Stimulated activated naive CD8-positive, alpha-beta T cell treated with anti-CD3 and anti-CD28 coated beads, Interleukin-15, amount 100 ng/mL, for 72 hours (primary cell): ENCODE data around the gene HABP4.

Experiments used
- ATAC-seq: fragments of 150-1000 bp; cut with Tn5 transposase; 2 replicates; pipeline ENCODE4 v1.10.0; 2021; ENCODE audit warnings: mild to moderate bottlenecking, moderate library complexity
- DNase-seq, 2 donors: peaks; one replicate each; pipeline ENCODE4 v3.0.0; 2021 to 2022
- H3K27ac Mint-ChIP-seq, 2 donors: one replicate each; pipeline ENCODE4 v1.8.0; 2022; ENCODE audit warnings: mild to moderate bottlenecking in 2 of 2, mixed read lengths in 2 of 2, moderate library complexity in 2 of 2
- H3K27me3 Mint-ChIP-seq: one replicate; pipeline ENCODE4 v1.8.0; 2022; ENCODE audit warnings: mixed read lengths
- H3K4me1 Mint-ChIP-seq: one replicate; pipeline ENCODE4 v1.8.0; 2022; ENCODE audit warnings: mild to moderate bottlenecking, mixed read lengths
- H3K4me3 Mint-ChIP-seq, 2 donors: one replicate each; pipeline ENCODE4 v1.8.0; 2022; ENCODE audit warnings: mild to moderate bottlenecking in 2 of 2, mixed read lengths in 2 of 2, moderate library complexity in 1 of 2
- H3K9me3 Mint-ChIP-seq, 2 donors: one replicate each; pipeline ENCODE4 v1.8.0; 2022; ENCODE audit warnings: mixed read lengths in 2 of 2

The HABP4 gene

GRCh38 chr9:96450613-96451528, 902 bp downstream of the HABP4 start:
- H3K27me3 Mint-ChIP-seq, result peaks cover 9% of the 10 kb centered on the region
- peak overlapping the region; percentile 93 to 95 for H3K4me3 Mint-ChIP-seq
- peak overlapping the region; percentile 87 to 90 for H3K27ac Mint-ChIP-seq
- H3K4me1 Mint-ChIP-seq, result peaks cover 41% of the 10 kb centered on the region
- no peaks in the 10 kb centered on the region for H3K9me3 Mint-ChIP-seq
- ATAC-seq, result peak; percentile 6
- peak; percentile 26 to 36 for DNase-seq

- ATAC-seq (no peak), DNase-seq (no peak)
- H3K27ac Mint-ChIP-seq, result no peak overlapping the region
- peaks cover 40% of the 10 kb centered on the region for H3K4me1 Mint-ChIP-seq
- no peak overlapping the region for H3K4me3 Mint-ChIP-seq
- H3K27me3 Mint-ChIP-seq, result peaks cover 9% of the 10 kb centered on the region
- no peaks in the 10 kb centered on the region for H3K9me3 Mint-ChIP-seq
Measured at GRCh38 chr9:96453625-96454024, 3.7 kb downstream of the HABP4 start.

GRCh38 chr9:96457266-96457665, 7.3 kb downstream of the HABP4 start:
- no peaks in the 10 kb centered on the region for H3K27me3 Mint-ChIP-seq
- DNase-seq (no peak), ATAC-seq (no peak)
- H3K4me3 Mint-ChIP-seq, result no peak overlapping the region
- peaks cover 28% of the 10 kb centered on the region for H3K4me1 Mint-ChIP-seq
- H3K9me3 Mint-ChIP-seq, result no peaks in the 10 kb centered on the region
- H3K27ac Mint-ChIP-seq, result no peak overlapping the region

GRCh38 chr9:96458226-96458625, 8.3 kb downstream of the HABP4 start:
- Mint-ChIP-seq H3K27ac (no peak overlapping the region), H3K4me3 (no peak overlapping the region), H3K9me3 (no peaks in the 10 kb centered on the region), H3K4me1 (peaks cover 22% of the 10 kb centered on the region), H3K27me3 (no peaks in the 10 kb centered on the region)
- ATAC-seq (no peak), DNase-seq (no peak)

GRCh38 chr9:96459268-96460007, 9.5 kb downstream of the HABP4 start:
- H3K9me3 Mint-ChIP-seq, result no peaks in the 10 kb centered on the region
- H3K27ac Mint-ChIP-seq, result no peak overlapping the region
- no peaks in the 10 kb centered on the region for H3K27me3 Mint-ChIP-seq
- DNase-seq, result no peak
- H3K4me1 Mint-ChIP-seq, result peaks cover 15% of the 10 kb centered on the region
- ATAC-seq, result no peak
- H3K4me3 Mint-ChIP-seq, result no peak overlapping the region

- H3K4me1 Mint-ChIP-seq, result peaks cover 15% of the 10 kb centered on the region
- no peak overlapping the region for H3K4me3 Mint-ChIP-seq
- no peaks in the 10 kb centered on the region for H3K9me3 Mint-ChIP-seq
- H3K27ac Mint-ChIP-seq, result no peak overlapping the region
- DNase-seq (no peak), ATAC-seq (no peak)
- no peaks in the 10 kb centered on the region for H3K27me3 Mint-ChIP-seq
Measured at GRCh38 chr9:96460470-96460869, 10.5 kb downstream of the HABP4 start.

- Mint-ChIP-seq H3K9me3 (no peaks in the 10 kb centered on the region), H3K27me3 (no peaks in the 10 kb centered on the region), H3K4me1 (peaks cover 15% of the 10 kb centered on the region), H3K27ac (no peak overlapping the region), H3K4me3 (no peak overlapping the region)
- ATAC-seq (no peak), DNase-seq (no peak)
Measured at GRCh38 chr9:96460882-96461281, 10.9 kb downstream of the HABP4 start.

- Mint-ChIP-seq H3K27me3 (no peaks in the 10 kb centered on the region), H3K27ac (no peak overlapping the region), H3K4me3 (no peak overlapping the region), H3K4me1 (peaks cover 15% of the 10 kb centered on the region), H3K9me3 (no peaks in the 10 kb centered on the region)
- no peak for DNase-seq
- no peak for ATAC-seq
Measured at GRCh38 chr9:96461336-96461735, 11.4 kb downstream of the HABP4 start.

GRCh38 chr9:96462541-96462940, 12.6 kb downstream of the HABP4 start:
- no peak overlapping the region for H3K4me3 Mint-ChIP-seq

GRCh38 chr9:96464426-96464825, 14.5 kb downstream of the HABP4 start:
- Mint-ChIP-seq H3K27ac (no peak overlapping the region), H3K4me1 (peaks cover 4% of the 10 kb centered on the region), H3K4me3 (no peak overlapping the region), H3K27me3 (no peaks in the 10 kb centered on the region), H3K9me3 (no peaks in the 10 kb centered on the region)
- ATAC-seq (no peak), DNase-seq (no peak)

More at GRCh38 chr9:96462541-96462940, 12.6 kb downstream of the HABP4 start:
- ATAC-seq (no peak), DNase-seq (no peak)
- H3K27ac Mint-ChIP-seq, result no peak overlapping the region
- H3K27me3 Mint-ChIP-seq, result no peaks in the 10 kb centered on the region
- H3K4me1 Mint-ChIP-seq, result peaks cover 15% of the 10 kb centered on the region
- no peaks in the 10 kb centered on the region for H3K9me3 Mint-ChIP-seq

GRCh38 chr9:96467784-96468183, 17.8 kb downstream of the HABP4 start:
- Mint-ChIP-seq H3K4me1 (no peaks in the 10 kb centered on the region), H3K4me3 (no peak overlapping the region), H3K9me3 (no peaks in the 10 kb centered on the region), H3K27me3 (no peaks in the 10 kb centered on the region), H3K27ac (no peak overlapping the region)
- DNase-seq (no peak), ATAC-seq (no peak)

- Mint-ChIP-seq H3K4me1 (peaks cover 9% of the 10 kb centered on the region), H3K9me3 (no peaks in the 10 kb centered on the region), H3K4me3 (no peak overlapping the region), H3K27me3 (no peaks in the 10 kb centered on the region), H3K27ac (no peak overlapping the region)
- DNase-seq, result no peak
- no peak for ATAC-seq
Measured at GRCh38 chr9:96476013-96476412, 26.0 kb downstream of the HABP4 start.

GRCh38 chr9:96476591-96476990, 26.6 kb downstream of the HABP4 start:
- ATAC-seq, result no peak
- no peaks in the 10 kb centered on the region for H3K9me3 Mint-ChIP-seq
- no peaks in the 10 kb centered on the region for H3K27me3 Mint-ChIP-seq
- peaks cover 9% of the 10 kb centered on the region for H3K4me1 Mint-ChIP-seq
- no peak for DNase-seq
- H3K27ac Mint-ChIP-seq, result no peak overlapping the region
- H3K4me3 Mint-ChIP-seq, result no peak overlapping the region

- Mint-ChIP-seq H3K27ac (peak overlapping the region; percentile 80 to 93), H3K27me3 (no peaks in the 10 kb centered on the region), H3K4me3 (peak overlapping the region in 1 of 2 donors; percentile 30), H3K4me1 (peaks cover 9% of the 10 kb centered on the region), H3K9me3 (no peaks in the 10 kb centered on the region)
- DNase-seq (peak in 1 of 2 donors; percentile 59), ATAC-seq (peak; percentile 89)
Measured at GRCh38 chr9:96478829-96479371, 28.9 kb downstream of the HABP4 start.

- DNase-seq, result no peak
- Mint-ChIP-seq H3K27ac (no peak overlapping the region), H3K4me3 (no peak overlapping the region)
Measured at GRCh38 chr9:96480736-96481135, 30.8 kb downstream of the HABP4 start.

GRCh38 chr9:96482476-96482875, 32.5 kb downstream of the HABP4 start:
- H3K27ac Mint-ChIP-seq, result no peak overlapping the region
- H3K27me3 Mint-ChIP-seq, result no peaks in the 10 kb centered on the region
- H3K4me1 Mint-ChIP-seq, result peaks cover 9% of the 10 kb centered on the region

More at GRCh38 chr9:96480736-96481135, 30.8 kb downstream of the HABP4 start:
- ATAC-seq, result no peak
- Mint-ChIP-seq H3K27me3 (no peaks in the 10 kb centered on the region), H3K4me1 (peaks cover 9% of the 10 kb centered on the region), H3K9me3 (no peaks in the 10 kb centered on the region)

More at GRCh38 chr9:96482476-96482875, 32.5 kb downstream of the HABP4 start:
- ATAC-seq, result no peak
- H3K4me3 Mint-ChIP-seq, result no peak overlapping the region
- no peaks in the 10 kb centered on the region for H3K9me3 Mint-ChIP-seq
- DNase-seq, result no peak
